22Rv1 (cell line): Measurements from ENCODE around the gene GDI1.

Source experiments
- ZFX ChIP-seq: fragments of 450-650 bp; IDR thresholded peaks from 2 replicates; pipeline ENCODE4 v1.6.1; 2017; ENCODE audit warnings: antibody characterized with exemption, borderline replicate concordance
- TF ChIP-seq, protein P1 (sequence below): fragments of 450-650 bp; IDR thresholded peaks from 2 replicates; pipeline ENCODE4 v1.5.1; 2017; ENCODE audit warnings: mild to moderate bottlenecking

DNA sequence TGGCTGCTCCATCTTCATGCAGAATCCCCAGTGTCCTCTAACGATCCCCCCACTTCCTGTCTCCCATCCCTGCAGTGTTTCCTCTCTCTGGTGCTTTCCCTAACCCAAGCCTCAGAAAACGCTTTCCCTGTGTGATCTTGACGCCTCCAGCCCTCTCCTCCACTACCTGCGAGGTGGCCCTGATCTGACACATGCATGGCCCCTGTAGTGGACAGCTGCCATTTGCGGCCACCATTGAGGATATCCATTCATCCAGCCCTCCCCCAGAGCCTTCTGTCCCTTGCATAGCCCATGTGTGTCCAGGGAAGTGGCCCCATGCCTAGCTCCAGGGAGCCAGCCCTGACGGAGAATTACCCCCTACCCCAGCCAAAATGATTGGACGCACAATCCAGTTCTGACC is 46.4 kb downstream of the GDI1 start:
- TF ChIP-seq, protein P1, sequence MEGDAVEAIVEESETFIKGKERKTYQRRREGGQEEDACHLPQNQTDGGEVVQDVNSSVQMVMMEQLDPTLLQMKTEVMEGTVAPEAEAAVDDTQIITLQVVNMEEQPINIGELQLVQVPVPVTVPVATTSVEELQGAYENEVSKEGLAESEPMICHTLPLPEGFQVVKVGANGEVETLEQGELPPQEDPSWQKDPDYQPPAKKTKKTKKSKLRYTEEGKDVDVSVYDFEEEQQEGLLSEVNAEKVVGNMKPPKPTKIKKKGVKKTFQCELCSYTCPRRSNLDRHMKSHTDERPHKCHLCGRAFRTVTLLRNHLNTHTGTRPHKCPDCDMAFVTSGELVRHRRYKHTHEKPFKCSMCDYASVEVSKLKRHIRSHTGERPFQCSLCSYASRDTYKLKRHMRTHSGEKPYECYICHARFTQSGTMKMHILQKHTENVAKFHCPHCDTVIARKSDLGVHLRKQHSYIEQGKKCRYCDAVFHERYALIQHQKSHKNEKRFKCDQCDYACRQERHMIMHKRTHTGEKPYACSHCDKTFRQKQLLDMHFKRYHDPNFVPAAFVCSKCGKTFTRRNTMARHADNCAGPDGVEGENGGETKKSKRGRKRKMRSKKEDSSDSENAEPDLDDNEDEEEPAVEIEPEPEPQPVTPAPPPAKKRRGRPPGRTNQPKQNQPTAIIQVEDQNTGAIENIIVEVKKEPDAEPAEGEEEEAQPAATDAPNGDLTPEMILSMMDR = no peak
- no peak for TF ChIP-seq ZFX
